ENCODE measurements around the gene ACLY. TPM values are rescaled to one million over a fixed set of nuclear protein-coding genes. Genes with fewer than 3 reads are reported as not detected.

ACLY gene
- total and polyA plus RNA-seq, 2 of the 13 experiments (the other 11 are each of a cell fraction or from before 2014, with no cell fraction given): 111 to 218 TPM

DNA sequence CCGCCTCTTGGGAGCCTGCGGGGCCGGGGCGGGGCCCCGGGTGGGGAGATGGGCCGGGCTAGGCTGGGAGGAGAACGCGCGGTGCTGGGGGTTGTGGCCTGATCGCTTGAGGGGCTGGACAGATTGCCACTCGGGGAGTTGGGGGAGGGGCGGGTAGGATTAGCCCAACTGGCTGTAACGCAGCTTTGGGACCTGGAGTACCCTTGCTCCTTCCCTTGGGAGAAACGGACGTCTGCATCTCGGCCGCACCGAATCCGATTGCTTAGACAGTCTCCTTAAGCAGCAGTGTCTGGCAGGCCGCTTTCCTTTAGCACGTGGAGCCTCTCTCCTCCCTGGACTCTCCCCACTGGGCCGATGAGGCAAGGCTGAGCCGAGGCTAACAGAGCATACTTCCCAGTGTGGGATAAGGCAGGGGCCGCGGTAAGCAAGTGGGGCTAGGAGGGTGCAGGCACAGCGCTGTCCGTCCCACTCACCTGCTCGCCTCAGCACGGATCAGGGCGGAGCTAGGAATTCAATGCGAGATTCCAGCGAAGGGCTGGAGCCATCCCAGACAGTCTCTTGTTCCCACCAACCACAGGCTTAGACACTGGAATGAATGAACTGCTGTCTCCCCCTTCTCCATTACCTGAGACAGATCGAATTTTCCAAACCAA lies 540 bp upstream of the ACLY start (continued):
- TF ChIP-seq GABPB1 (CRISPR knock-in tag; IDR thresholded peaks at IDR 0.05) (no peak), MEIS1 (CRISPR knock-in tag; IDR thresholded peaks at IDR 0.05; ENCODE audit: borderline replicate concordance) (no peak), ONECUT2 (CRISPR knock-in tag; IDR thresholded peaks at IDR 0.05) (no peak), ZNF598 (CRISPR knock-in tag; IDR thresholded peaks at IDR 0.05; ENCODE audit: borderline replicate concordance) (peak; percentile 59; the same call in 1 of the 2 replicates), SIN3A (IDR thresholded peaks at IDR 0.05; ENCODE audit: borderline replicate concordance, low read depth, low read length) (peak; percentile 64; the same call in 1 of the 2 replicates), THAP11 (CRISPR knock-in tag; IDR thresholded peaks at IDR 0.05) (peak; percentile 86), SALL2 (CRISPR knock-in tag; IDR thresholded peaks at IDR 0.05) (peak; percentile 28; the same call in 1 of the 2 replicates), CHD4 (IDR thresholded peaks at IDR 0.05; ENCODE audit: borderline replicate concordance, low read length) (no peak), RFX1 (IDR thresholded peaks at IDR 0.05) (no peak), ZFP90 (CRISPR knock-in tag; IDR thresholded peaks at IDR 0.05; ENCODE audit: borderline replicate concordance) (peak; percentile 38), HNF4G (IDR thresholded peaks at IDR 0.05; ENCODE audit: borderline replicate concordance, low read depth, low read length) (no peak), HNF4G (CRISPR knock-in tag; IDR thresholded peaks at IDR 0.05; ENCODE audit: borderline replicate concordance, low read depth) (peak; percentile 62; the same call in 1 of the 2 replicates), MBD4 (IDR thresholded peaks at IDR 0.05; ENCODE audit: borderline replicate concordance, low read length) (no peak), ZNF720 (CRISPR knock-in tag; IDR thresholded peaks at IDR 0.05) (no peak), FLYWCH1 (CRISPR knock-in tag; IDR thresholded peaks at IDR 0.05) (no peak; the same call in 1 of the 2 replicates), SUZ12 (IDR thresholded peaks at IDR 0.05; ENCODE audit: low read depth, low read length) (no peak)
- TF ChIP-seq, protein P1, sequence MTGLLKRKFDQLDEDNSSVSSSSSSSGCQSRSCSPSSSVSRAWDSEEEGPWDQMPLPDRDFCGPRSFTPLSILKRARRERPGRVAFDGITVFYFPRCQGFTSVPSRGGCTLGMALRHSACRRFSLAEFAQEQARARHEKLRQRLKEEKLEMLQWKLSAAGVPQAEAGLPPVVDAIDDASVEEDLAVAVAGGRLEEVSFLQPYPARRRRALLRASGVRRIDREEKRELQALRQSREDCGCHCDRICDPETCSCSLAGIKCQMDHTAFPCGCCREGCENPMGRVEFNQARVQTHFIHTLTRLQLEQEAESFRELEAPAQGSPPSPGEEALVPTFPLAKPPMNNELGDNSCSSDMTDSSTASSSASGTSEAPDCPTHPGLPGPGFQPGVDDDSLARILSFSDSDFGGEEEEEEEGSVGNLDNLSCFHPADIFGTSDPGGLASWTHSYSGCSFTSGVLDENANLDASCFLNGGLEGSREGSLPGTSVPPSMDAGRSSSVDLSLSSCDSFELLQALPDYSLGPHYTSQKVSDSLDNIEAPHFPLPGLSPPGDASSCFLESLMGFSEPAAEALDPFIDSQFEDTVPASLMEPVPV (CRISPR knock-in tag; IDR thresholded peaks at IDR 0.05): 0 out of 2 replicates have a peak, but pooled peaks have one; percentile 14
- TF ChIP-seq, protein P2, sequence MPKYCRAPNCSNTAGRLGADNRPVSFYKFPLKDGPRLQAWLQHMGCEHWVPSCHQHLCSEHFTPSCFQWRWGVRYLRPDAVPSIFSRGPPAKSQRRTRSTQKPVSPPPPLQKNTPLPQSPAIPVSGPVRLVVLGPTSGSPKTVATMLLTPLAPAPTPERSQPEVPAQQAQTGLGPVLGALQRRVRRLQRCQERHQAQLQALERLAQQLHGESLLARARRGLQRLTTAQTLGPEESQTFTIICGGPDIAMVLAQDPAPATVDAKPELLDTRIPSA (CRISPR knock-in tag; IDR thresholded peaks at IDR 0.05; ENCODE audit: borderline replicate concordance): no peak; the same call in 1 of the 2 replicates
- TF ChIP-seq, protein P3, sequence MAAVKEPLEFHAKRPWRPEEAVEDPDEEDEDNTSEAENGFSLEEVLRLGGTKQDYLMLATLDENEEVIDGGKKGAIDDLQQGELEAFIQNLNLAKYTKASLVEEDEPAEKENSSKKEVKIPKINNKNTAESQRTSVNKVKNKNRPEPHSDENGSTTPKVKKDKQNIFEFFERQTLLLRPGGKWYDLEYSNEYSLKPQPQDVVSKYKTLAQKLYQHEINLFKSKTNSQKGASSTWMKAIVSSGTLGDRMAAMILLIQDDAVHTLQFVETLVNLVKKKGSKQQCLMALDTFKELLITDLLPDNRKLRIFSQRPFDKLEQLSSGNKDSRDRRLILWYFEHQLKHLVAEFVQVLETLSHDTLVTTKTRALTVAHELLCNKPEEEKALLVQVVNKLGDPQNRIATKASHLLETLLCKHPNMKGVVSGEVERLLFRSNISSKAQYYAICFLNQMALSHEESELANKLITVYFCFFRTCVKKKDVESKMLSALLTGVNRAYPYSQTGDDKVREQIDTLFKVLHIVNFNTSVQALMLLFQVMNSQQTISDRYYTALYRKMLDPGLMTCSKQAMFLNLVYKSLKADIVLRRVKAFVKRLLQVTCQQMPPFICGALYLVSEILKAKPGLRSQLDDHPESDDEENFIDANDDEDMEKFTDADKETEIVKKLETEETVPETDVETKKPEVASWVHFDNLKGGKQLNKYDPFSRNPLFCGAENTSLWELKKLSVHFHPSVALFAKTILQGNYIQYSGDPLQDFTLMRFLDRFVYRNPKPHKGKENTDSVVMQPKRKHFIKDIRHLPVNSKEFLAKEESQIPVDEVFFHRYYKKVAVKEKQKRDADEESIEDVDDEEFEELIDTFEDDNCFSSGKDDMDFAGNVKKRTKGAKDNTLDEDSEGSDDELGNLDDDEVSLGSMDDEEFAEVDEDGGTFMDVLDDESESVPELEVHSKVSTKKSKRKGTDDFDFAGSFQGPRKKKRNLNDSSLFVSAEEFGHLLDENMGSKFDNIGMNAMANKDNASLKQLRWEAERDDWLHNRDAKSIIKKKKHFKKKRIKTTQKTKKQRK (IDR thresholded peaks at IDR 0.05; ENCODE audit: low read length): no peak
- TF ChIP-seq, protein P4, sequence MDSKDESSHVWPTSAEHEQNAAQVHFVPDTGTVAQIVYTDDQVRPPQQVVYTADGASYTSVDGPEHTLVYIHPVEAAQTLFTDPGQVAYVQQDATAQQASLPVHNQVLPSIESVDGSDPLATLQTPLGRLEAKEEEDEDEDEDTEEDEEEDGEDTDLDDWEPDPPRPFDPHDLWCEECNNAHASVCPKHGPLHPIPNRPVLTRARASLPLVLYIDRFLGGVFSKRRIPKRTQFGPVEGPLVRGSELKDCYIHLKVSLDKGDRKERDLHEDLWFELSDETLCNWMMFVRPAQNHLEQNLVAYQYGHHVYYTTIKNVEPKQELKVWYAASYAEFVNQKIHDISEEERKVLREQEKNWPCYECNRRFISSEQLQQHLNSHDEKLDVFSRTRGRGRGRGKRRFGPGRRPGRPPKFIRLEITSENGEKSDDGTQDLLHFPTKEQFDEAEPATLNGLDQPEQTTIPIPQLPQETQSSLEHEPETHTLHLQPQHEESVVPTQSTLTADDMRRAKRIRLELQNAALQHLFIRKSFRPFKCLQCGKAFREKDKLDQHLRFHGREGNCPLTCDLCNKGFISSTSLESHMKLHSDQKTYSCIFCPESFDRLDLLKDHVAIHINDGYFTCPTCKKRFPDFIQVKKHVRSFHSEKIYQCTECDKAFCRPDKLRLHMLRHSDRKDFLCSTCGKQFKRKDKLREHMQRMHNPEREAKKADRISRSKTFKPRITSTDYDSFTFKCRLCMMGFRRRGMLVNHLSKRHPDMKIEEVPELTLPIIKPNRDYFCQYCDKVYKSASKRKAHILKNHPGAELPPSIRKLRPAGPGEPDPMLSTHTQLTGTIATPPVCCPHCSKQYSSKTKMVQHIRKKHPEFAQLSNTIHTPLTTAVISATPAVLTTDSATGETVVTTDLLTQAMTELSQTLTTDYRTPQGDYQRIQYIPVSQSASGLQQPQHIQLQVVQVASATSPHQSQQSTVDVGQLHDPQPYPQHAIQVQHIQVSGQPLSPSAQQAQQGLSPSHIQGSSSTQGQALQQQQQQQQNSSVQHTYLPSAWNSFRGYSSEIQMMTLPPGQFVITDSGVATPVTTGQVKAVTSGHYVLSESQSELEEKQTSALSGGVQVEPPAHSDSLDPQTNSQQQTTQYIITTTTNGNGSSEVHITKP (CRISPR knock-in tag; IDR thresholded peaks at IDR 0.05; ENCODE audit: low read depth): peak; percentile 34; the same call in 1 of the 2 replicates

All from HepG2 (cell line).